Measurements from ENCODE around the gene ACP7.

GRCh38 chr19:39148939-39149529 lies 64.9 kb downstream of the ACP7 start:
- no peak for TF ChIP-seq PATZ1 (CRISPR knock-in tag; IDR thresholded peaks at IDR 0.05; ENCODE audit: borderline replicate concordance)
- no peak for TF ChIP-seq RARB (CRISPR knock-in tag; IDR thresholded peaks at IDR 0.05)
- TF ChIP-seq PPARA (CRISPR knock-in tag; IDR thresholded peaks at IDR 0.05; ENCODE audit: borderline replicate concordance) = no peak
